Endometrium (tissue), 2 donors: ENCODE data around the gene IP6K3.

Experiments
- FAIRE-seq: peaks from 2 replicates; lab custom pipeline; 2012; peaks lifted over from hg19 to GRCh38; lab: Jason Lieb, UNC
- donor health status: control.
- donor health status: control.

IP6K3 gene

GRCh38 chr6:33723371-33724085, 23.2 kb downstream of the IP6K3 start:
- FAIRE-seq, result no peak

- FAIRE-seq, result no peak
Observed at GRCh38 chr6:33722103-33722623, 24.5 kb downstream of the IP6K3 start.

GRCh38 chr6:33721508-33721907, 25.2 kb downstream of the IP6K3 start:
- FAIRE-seq, result no peak

GRCh38 chr6:33720998-33721397, 25.7 kb downstream of the IP6K3 start:
- no peak for FAIRE-seq

- FAIRE-seq, result no peak
Observed at GRCh38 chr6:33719326-33719987, 27.2 kb downstream of the IP6K3 start.

GRCh38 chr6:33718713-33719112, 28.0 kb downstream of the IP6K3 start:
- FAIRE-seq, result no peak

GRCh38 chr6:33717934-33718455, 28.7 kb downstream of the IP6K3 start:
- FAIRE-seq, result no peak

- no peak for FAIRE-seq
Observed at GRCh38 chr6:33716890-33717632, 29.6 kb downstream of the IP6K3 start.

- no peak for FAIRE-seq
Observed at GRCh38 chr6:33716379-33716778, 30.3 kb downstream of the IP6K3 start.

GRCh38 chr6:33714385-33715040, 32.2 kb downstream of the IP6K3 start:
- no peak for FAIRE-seq

GRCh38 chr6:33713786-33714185, 32.9 kb downstream of the IP6K3 start:
- FAIRE-seq, result no peak

GRCh38 chr6:33712914-33713313, 33.8 kb downstream of the IP6K3 start:
- no peak for FAIRE-seq

GRCh38 chr6:33711140-33712129, 35.3 kb downstream of the IP6K3 start, which contains the start of gene UQCC2:
Gene UQCC2 (minus strand): TSS chr6:33711700. CDS start chr6:33711686, 14 bp downstream.
- FAIRE-seq, result peak; percentile 87

- no peak for FAIRE-seq
Observed at GRCh38 chr6:33710296-33711121, 36.2 kb downstream of the IP6K3 start.

GRCh38 chr6:33709605-33710295, 37.0 kb downstream of the IP6K3 start:
- no peak for FAIRE-seq

GRCh38 chr6:33708516-33709204, 38.0 kb downstream of the IP6K3 start:
- FAIRE-seq, result no peak

GRCh38 chr6:33707771-33708170, 38.9 kb downstream of the IP6K3 start:
- FAIRE-seq, result no peak

- FAIRE-seq, result no peak
Observed at GRCh38 chr6:33705955-33706725, 40.6 kb downstream of the IP6K3 start.
